Measurements from ENCODE around the gene FBXL13. TPM values are rescaled to one million over a fixed set of nuclear protein-coding genes. Genes with fewer than 3 reads are reported as not detected.

FBXL13 gene
- polyA plus RNA-seq, 1 of the 3 experiments (the other 2 are of a cell fraction), result 1.1 TPM

DNA sequence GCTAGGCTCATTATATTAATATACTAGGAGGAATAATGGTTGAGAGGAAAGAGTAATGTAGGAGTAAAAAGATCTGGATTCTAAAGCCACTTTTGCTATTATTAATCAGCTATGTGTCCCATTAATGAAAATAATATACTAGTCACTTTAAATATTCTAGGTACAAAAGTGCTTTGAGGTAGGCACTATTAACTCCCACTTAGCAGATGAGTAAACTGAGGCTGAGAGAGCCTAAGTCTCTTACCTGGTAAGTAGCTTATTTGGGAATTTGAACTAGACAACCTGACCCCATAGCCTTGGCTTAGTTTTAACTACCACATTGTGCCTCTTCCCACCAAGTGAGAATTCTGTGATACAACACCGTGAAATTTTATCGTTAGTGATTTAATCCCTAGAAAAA lies 6.3 kb upstream of the FBXL13 start:
- H4K20me1 ChIP-seq (ENCODE audit: insufficient read depth), result no peaks in the 10 kb centered on the region; the same call in 1 of the 2 replicates
- ChIA-PET CTCF (interaction anchor here (0.7 to 1.9 kb wide), 3 partner anchors 12 to 65 kb away, joined by 3 to 6 read pairs (median 3); no protein-coding TSS in a partner anchor), POLR2A (no interaction called here)

DNA sequence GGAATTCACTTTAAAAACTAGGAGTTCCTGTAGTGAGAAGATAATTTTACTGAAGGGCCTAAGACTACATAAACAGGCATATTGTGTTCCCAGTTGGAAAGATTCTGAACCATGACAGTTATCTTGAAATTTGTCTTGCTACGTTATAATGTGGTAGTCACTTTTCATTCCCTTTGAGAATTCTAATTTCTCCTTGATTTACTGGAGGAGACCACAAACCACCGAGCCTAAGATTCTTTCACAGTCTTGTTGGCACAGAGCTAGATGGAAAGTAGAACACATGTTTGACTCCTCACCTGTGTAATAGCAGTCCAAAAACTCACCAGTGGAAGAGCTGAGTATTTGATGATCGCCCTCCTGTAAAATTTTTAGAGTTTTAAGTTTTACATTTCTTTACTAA lies 5.2 kb upstream of the FBXL13 start:
- ChIA-PET CTCF (interaction anchor here (1.2 to 1.9 kb wide), 4 partner anchors 11 to 31 kb away, joined by 3 to 9 read pairs (median 5); no protein-coding TSS in a partner anchor), POLR2A (no interaction called here)
- WGBS (ENCODE audit: low lambda C conversion rate), result over 99% methylated on average over 3 of the region's 3 CpGs
- Histone ChIP-seq H3K4me3 (ENCODE audit: low read depth in 2 of 2, low read length in 1 of 2) (no peak overlapping the region), H3K4me1 (ENCODE audit: control insufficient read depth in 1 of 2, insufficient read depth in 2 of 2, low read depth in 1 of 2, low read length in 1 of 2) (peaks cover 0 to 8% of the 10 kb centered on the region in 2 experiments; a peak in 2 of 4 replicates), H3K9me3 (no peaks in the 10 kb centered on the region), H4K20me1 (ENCODE audit: insufficient read depth) (no peaks in the 10 kb centered on the region; the same call in 1 of the 2 replicates), H3K9me2 (no peaks in the 10 kb centered on the region), H3K36me3 (replicated peaks in 1 of 2; ENCODE audit: control insufficient read depth in 1 of 2, insufficient read depth in 2 of 2, low read length in 1 of 2) (peaks cover 32 to 66% of the 10 kb centered on the region in 2 experiments), H3K27me3 (ENCODE audit: insufficient read depth) (no peaks in the 10 kb centered on the region), H3F3A (replicated peaks; ENCODE audit: insufficient read depth) (peaks cover 7% of the 10 kb centered on the region), H3K27ac (ENCODE audit: low read depth in 2 of 2, low read length in 1 of 2) (no peak overlapping the region), H3K79me2 (ENCODE audit: insufficient read depth) (peaks cover 82% of the 10 kb centered on the region), H3K9ac (no peak overlapping the region), H3K4me2 (no peak overlapping the region), H2AFZ (ENCODE audit: low read depth) (no peak overlapping the region)
- no peak for DNase-seq
- TF ChIP-seq CHD2 (IDR thresholded peaks at IDR 0.05; ENCODE audit: low read length, partially characterized antibody) (no peak), FOXM1 (IDR thresholded peaks at IDR 0.05; ENCODE audit: low read depth) (no peak), TAF1 (IDR thresholded peaks at IDR 0.05; ENCODE audit: borderline replicate concordance, low read depth, low read length) (no peak), MXI1 (IDR thresholded peaks at IDR 0.05; ENCODE audit: low read depth, low read length) (no peak), YY1 (IDR thresholded peaks at IDR 0.05; ENCODE audit: low read depth) (no peak), GATA2 (CRISPR knock-in tag; IDR thresholded peaks at IDR 0.05) (no peak), FOXJ3 (CRISPR knock-in tag; IDR thresholded peaks at IDR 0.05) (no peak), SIN3A (IDR thresholded peaks at IDR 0.05; ENCODE audit: borderline replicate concordance, low read depth, low read length) (no peak), ELF1 (IDR thresholded peaks at IDR 0.05) (no peak)
- TF ChIP-seq, protein P1, sequence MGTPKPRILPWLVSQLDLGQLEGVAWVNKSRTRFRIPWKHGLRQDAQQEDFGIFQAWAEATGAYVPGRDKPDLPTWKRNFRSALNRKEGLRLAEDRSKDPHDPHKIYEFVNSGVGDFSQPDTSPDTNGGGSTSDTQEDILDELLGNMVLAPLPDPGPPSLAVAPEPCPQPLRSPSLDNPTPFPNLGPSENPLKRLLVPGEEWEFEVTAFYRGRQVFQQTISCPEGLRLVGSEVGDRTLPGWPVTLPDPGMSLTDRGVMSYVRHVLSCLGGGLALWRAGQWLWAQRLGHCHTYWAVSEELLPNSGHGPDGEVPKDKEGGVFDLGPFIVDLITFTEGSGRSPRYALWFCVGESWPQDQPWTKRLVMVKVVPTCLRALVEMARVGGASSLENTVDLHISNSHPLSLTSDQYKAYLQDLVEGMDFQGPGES (IDR thresholded peaks at IDR 0.05; ENCODE audit: low read depth, low read length), result no peak

More for the DNA sequence above, 6.3 kb upstream of the FBXL13 start:
- WGBS (ENCODE audit: low lambda C conversion rate), result 98% methylated on average over 2 of the region's 2 CpGs
- no peak overlapping the region for H3K27ac ChIP-seq (ENCODE audit: low read depth in 2 of 2, low read length in 1 of 2)
- H3K4me3 ChIP-seq (ENCODE audit: low read depth in 2 of 2, low read length in 1 of 2), result no peak overlapping the region
- H3F3A ChIP-seq (replicated peaks; ENCODE audit: insufficient read depth), result peaks cover 7% of the 10 kb centered on the region
- H3K79me2 ChIP-seq (ENCODE audit: insufficient read depth), result peaks cover 74% of the 10 kb centered on the region
- H3K27me3 ChIP-seq (ENCODE audit: insufficient read depth), result no peaks in the 10 kb centered on the region
- H3K9me2 ChIP-seq, result no peaks in the 10 kb centered on the region
- H3K4me2 ChIP-seq, result no peak overlapping the region
- TF ChIP-seq FOSL2 (IDR thresholded peaks at IDR 0.05; ENCODE audit: borderline replicate concordance, low read depth) (no peak), FOXM1 (IDR thresholded peaks at IDR 0.05; ENCODE audit: low read depth) (no peak), RFX5 (IDR thresholded peaks at IDR 0.05; ENCODE audit: low read length) (no peak), ELF1 (IDR thresholded peaks at IDR 0.05) (no peak), RAD21 (IDR thresholded peaks at IDR 0.05; ENCODE audit: low read length) (no peak), GABPA (IDR thresholded peaks at IDR 0.05; ENCODE audit: low read depth) (no peak), RXRA (IDR thresholded peaks at IDR 0.05; ENCODE audit: borderline replicate concordance, low read depth) (no peak), CHD2 (IDR thresholded peaks at IDR 0.05; ENCODE audit: low read length, partially characterized antibody) (no peak), TCF12 (IDR thresholded peaks at IDR 0.05) (no peak), GATA2 (CRISPR knock-in tag; IDR thresholded peaks at IDR 0.05) (no peak), MEF2A (IDR thresholded peaks at IDR 0.05; ENCODE audit: borderline replicate concordance, low read depth) (no peak), NRF1 (IDR thresholded peaks at IDR 0.05; ENCODE audit: low read depth, low read length) (no peak), YY1 (IDR thresholded peaks at IDR 0.05; ENCODE audit: low read depth) (no peak), POLR2AphosphoS5 (IDR thresholded peaks at IDR 0.05; ENCODE audit: low read depth, low read length) (no peak), FOXJ3 (CRISPR knock-in tag; IDR thresholded peaks at IDR 0.05) (no peak), SIN3A (IDR thresholded peaks at IDR 0.05; ENCODE audit: borderline replicate concordance, low read depth, low read length) (no peak)
- TF ChIP-seq, protein P2, sequence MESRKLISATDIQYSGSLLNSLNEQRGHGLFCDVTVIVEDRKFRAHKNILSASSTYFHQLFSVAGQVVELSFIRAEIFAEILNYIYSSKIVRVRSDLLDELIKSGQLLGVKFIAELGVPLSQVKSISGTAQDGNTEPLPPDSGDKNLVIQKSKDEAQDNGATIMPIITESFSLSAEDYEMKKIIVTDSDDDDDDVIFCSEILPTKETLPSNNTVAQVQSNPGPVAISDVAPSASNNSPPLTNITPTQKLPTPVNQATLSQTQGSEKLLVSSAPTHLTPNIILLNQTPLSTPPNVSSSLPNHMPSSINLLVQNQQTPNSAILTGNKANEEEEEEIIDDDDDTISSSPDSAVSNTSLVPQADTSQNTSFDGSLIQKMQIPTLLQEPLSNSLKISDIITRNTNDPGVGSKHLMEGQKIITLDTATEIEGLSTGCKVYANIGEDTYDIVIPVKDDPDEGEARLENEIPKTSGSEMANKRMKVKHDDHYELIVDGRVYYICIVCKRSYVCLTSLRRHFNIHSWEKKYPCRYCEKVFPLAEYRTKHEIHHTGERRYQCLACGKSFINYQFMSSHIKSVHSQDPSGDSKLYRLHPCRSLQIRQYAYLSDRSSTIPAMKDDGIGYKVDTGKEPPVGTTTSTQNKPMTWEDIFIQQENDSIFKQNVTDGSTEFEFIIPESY (IDR thresholded peaks at IDR 0.05; ENCODE audit: borderline replicate concordance, low read depth), result no peak
- TF ChIP-seq, protein P3, sequence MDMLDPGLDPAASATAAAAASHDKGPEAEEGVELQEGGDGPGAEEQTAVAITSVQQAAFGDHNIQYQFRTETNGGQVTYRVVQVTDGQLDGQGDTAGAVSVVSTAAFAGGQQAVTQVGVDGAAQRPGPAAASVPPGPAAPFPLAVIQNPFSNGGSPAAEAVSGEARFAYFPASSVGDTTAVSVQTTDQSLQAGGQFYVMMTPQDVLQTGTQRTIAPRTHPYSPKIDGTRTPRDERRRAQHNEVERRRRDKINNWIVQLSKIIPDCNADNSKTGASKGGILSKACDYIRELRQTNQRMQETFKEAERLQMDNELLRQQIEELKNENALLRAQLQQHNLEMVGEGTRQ (IDR thresholded peaks at IDR 0.05; ENCODE audit: borderline replicate concordance, low read depth, low read length), result no peak
- TF ChIP-seq, protein P4, sequence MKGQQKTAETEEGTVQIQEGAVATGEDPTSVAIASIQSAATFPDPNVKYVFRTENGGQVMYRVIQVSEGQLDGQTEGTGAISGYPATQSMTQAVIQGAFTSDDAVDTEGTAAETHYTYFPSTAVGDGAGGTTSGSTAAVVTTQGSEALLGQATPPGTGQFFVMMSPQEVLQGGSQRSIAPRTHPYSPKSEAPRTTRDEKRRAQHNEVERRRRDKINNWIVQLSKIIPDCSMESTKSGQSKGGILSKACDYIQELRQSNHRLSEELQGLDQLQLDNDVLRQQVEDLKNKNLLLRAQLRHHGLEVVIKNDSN (IDR thresholded peaks at IDR 0.05; ENCODE audit: borderline replicate concordance, low read depth), result no peak
- TF ChIP-seq, protein P5, sequence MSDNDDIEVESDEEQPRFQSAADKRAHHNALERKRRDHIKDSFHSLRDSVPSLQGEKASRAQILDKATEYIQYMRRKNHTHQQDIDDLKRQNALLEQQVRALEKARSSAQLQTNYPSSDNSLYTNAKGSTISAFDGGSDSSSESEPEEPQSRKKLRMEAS (IDR thresholded peaks at IDR 0.05; ENCODE audit: low read depth), result no peak
- H3K9me3 ChIP-seq, result no peaks in the 10 kb centered on the region
- H3K36me3 ChIP-seq (replicated peaks in 1 of 2; ENCODE audit: control insufficient read depth in 1 of 2, insufficient read depth in 2 of 2, low read length in 1 of 2), result peaks cover 41 to 77% of the 10 kb centered on the region in 2 experiments
- peaks cover 0 to 7% of the 10 kb centered on the region in 2 experiments; a peak in 2 of 4 replicates for H3K4me1 ChIP-seq (ENCODE audit: control insufficient read depth in 1 of 2, insufficient read depth in 2 of 2, low read depth in 1 of 2, low read length in 1 of 2)
- no peak overlapping the region for H2AFZ ChIP-seq (ENCODE audit: low read depth)
- H3K9ac ChIP-seq, result no peak overlapping the region
- DNase-seq, result no peak
